Psoas muscle (tissue), 8 donors: ENCODE measurements around the gene CD300LF. TPM values are rescaled to one million over a fixed set of nuclear protein-coding genes. Genes with fewer than 3 reads are reported as not detected.

Source experiments
- ATAC-seq, 4 donors: fragments of 200-7000 bp; cut with Tn5 transposase; one replicate each; pipeline ENCODE4 v1.9.1; 2020; ENCODE audit warnings: moderate library complexity in 3 of 4, mild to moderate bottlenecking in 2 of 4
- DNase-seq, 2 donors: peaks; one replicate each; pipeline ENCODE4 v3.0.0-alpha.2; 2020
- H3K27ac ChIP-seq: fragments of 200-600 bp; one replicate; pipeline ENCODE4 v1.8.0; 2022
- H3K27me3 ChIP-seq, 3 donors: fragments of 200-600 bp in 1 of 3; one replicate each; pipeline versions ENCODE4 v1.6.1 to v1.8.0; 2013 to 2022; ENCODE audit warnings: low read length in 2 of 3, mild to moderate bottlenecking in 2 of 3, moderate library complexity in 1 of 3; ENCODE audit not compliant: insufficient read depth in 3 of 3
- H3K36me3 ChIP-seq, 2 donors: fragments of 200-600 bp in 1 of 2; one replicate each; pipeline versions ENCODE4 v1.6.1 to v1.8.0; 2013 to 2022; ENCODE audit warnings: low read depth in 1 of 2, mild to moderate bottlenecking in 1 of 2, moderate library complexity in 1 of 2; ENCODE audit not compliant: insufficient read depth in 1 of 2
- H3K4me1 ChIP-seq: fragments of 200-600 bp; one replicate; pipeline ENCODE4 v1.8.0; 2022
- H3K4me3 ChIP-seq: fragments of 200-600 bp; one replicate; pipeline ENCODE4 v1.8.0; 2022; ENCODE audit warnings: mild to moderate bottlenecking
- H3K9me3 ChIP-seq: fragments of 200-600 bp; one replicate; pipeline ENCODE4 v1.8.0; 2022
- WGBS, 3 donors: extraction: QIAGEN DNeasy Blood & Tissue Kit; methylation state at CpG; one replicate each; pipeline versions ENCODE4 v1.1.6 to v1.1.7; 2013; 5-methylcytosine and 5-hydroxymethylcytosine counted together
- intact Hi-C, 2 donors: fragments of 100-400 bp; cut with DNase I; formaldehyde crosslinking; loops; one replicate each; pipeline versions ENCODE4 v1.11.0 to v1.14.2; 2022
- polyA plus RNA-seq, 3 donors: library from polyadenylated mRNA; stranded (reverse); fragments of 200-250 nt; gene quantifications; one replicate each; pipeline ENCODE4 v1.2.3, GENCODE V29; 2013
- total RNA-seq, 4 donors: library from RNA; stranded (reverse); fragmentation: NEBNext Ultra II Directional in 2 of 4; extraction: Animal tissue kit (Norgen Biotek cat#: 25700) in 2 of 4; gene quantifications; one replicate each; pipeline versions ENCODE4 v1.2.1 to v1.2.4, GENCODE V29; 2021 to 2023
- TF ChIP-seq, protein P1 (sequence below): fragments of 200-600 bp; IDR thresholded peaks from one replicate; pipeline ENCODE4 v1.8.0; 2022; ENCODE audit warnings: antibody characterized with exemption
- donor health status: healthy with polysubstance abuse.
- donor health status: DM: no; HTN: no; CAD: no; lungs with moderate emphysema.
- donor health status: Bipolar disorder and iron deficiency.
- donor health status: healthy.
- donor health status: DM: yes; HTN: yes; CAD: no.
- donor health status: DM: no; HTN: no; CAD: no.
- donor health status: DM: no; HTN: no; CAD: no.
- donor health status: DM: yes; HTN: yes; CAD: no.

Gene CD300LF
- total and polyA plus RNA-seq, 7 donors = 0.09 to 0.39 (median 0.24) TPM; not detected in 3

DNA sequence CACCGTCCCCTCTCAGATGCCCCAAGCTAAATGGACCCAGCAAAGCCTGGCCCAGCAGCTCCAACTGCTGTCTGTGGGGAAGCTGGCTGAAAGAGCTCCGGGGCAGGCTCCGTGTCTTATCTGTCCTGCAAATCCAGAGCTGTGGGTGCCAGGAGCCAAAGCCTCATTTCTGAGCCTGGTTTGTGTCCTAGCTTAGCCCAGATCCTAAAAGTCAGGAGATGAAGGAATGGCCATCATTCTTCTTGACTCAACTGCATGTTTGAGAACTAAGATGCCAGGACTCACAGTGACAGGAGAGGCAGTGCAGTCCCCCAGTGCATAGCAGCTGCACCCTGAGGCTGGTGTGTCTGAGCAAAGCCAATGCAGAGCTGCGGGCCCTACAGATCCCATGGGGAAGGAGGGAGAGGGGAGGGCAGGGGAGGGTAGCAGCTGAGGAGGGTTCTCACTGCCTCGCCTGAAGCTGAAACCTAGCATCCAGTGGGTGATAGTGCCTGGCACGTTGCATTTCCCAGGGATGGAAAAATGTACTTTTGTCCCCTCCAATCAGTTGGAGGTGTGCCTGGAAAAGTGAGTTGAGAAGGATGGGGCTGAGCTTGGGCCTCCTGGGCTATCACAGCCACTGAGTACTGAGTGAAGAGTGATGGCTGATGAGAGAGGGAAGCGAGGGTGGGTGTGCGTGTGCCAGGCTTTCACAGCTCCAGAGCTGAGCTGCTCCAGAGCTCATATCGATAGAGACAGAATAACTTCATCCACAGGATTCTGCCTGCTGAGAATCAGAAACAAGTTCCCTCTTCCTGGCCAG is 64.7 kb downstream of the CD300LF start:
- Histone ChIP-seq H3K4me1 (no peaks in the 10 kb centered on the region), H3K27me3 (peaks cover 0 to 33% (median 2%) of the 10 kb centered on the region in 3 donors), H3K4me3 (no peak overlapping the region), H3K9me3 (no peaks in the 10 kb centered on the region), H3K36me3 (no peaks in the 10 kb centered on the region), H3K27ac (no peak overlapping the region)
- intact Hi-C loops = no loop called here
- WGBS, 3 donors = 58 to 62% (median 62%) methylated on average over 9 of the region's 9 CpGs
- TF ChIP-seq, protein P1, sequence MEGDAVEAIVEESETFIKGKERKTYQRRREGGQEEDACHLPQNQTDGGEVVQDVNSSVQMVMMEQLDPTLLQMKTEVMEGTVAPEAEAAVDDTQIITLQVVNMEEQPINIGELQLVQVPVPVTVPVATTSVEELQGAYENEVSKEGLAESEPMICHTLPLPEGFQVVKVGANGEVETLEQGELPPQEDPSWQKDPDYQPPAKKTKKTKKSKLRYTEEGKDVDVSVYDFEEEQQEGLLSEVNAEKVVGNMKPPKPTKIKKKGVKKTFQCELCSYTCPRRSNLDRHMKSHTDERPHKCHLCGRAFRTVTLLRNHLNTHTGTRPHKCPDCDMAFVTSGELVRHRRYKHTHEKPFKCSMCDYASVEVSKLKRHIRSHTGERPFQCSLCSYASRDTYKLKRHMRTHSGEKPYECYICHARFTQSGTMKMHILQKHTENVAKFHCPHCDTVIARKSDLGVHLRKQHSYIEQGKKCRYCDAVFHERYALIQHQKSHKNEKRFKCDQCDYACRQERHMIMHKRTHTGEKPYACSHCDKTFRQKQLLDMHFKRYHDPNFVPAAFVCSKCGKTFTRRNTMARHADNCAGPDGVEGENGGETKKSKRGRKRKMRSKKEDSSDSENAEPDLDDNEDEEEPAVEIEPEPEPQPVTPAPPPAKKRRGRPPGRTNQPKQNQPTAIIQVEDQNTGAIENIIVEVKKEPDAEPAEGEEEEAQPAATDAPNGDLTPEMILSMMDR = no peak
- ATAC-seq (no peak), DNase-seq (no peak)

DNA sequence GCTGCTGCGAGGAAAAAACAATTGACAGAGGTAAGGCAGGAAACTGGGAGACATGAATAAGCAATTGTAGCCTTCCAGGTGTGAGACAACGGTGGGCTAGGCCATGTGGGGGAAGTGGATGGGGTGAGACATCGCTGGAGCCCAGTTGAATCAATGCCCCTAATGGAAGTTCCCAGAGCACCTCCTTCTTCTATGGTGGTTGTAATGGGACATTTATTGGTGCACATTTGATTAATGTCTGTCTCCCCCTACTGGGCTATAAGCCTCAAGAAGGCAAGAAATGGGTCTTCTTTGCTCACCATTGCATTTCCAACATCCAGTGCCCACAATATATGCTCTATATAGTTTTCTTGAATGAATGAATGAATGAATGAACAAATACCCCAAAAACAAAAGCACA is 66.5 kb downstream of the CD300LF start:
- TF ChIP-seq, protein P1 = no peak
- H3K27me3 ChIP-seq = peaks cover 2 to 25% (median 4%) of the 10 kb centered on the region in 3 donors
- no peak for DNase-seq
- 58 to 67% (median 66%) methylated on average over 3 of the region's 3 CpGs for WGBS, 3 donors
- no peaks in the 10 kb centered on the region for H3K4me1 ChIP-seq
- no peak overlapping the region for H3K4me3 ChIP-seq
- no peak for ATAC-seq
- no peak overlapping the region for H3K27ac ChIP-seq
- intact Hi-C loops = no loop called here
- no peaks in the 10 kb centered on the region for H3K36me3 ChIP-seq
- H3K9me3 ChIP-seq = no peaks in the 10 kb centered on the region

DNA sequence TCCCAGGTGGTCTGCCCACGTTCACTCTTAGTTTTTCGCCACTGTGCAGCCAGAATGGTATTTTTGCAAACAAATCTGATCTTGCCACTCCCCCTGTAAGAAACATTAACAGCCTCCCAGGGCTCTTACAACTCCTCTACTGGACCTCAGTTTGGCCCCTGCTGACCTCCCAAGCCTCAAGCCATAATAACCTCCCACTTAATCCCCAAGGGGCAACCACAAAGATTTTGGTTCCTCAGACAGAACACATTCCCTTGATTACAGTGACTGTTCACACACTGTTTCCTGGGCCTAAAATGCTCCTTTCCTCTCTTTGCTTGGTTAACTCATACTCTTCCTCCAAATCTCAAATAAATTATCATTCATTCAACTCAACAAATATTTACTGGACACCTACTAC is 67.7 kb downstream of the CD300LF start:
- Histone ChIP-seq H3K36me3 (no peaks in the 10 kb centered on the region), H3K4me1 (no peaks in the 10 kb centered on the region), H3K27ac (no peak overlapping the region), H3K4me3 (no peak overlapping the region), H3K27me3 (peaks cover 2 to 21% (median 4%) of the 10 kb centered on the region in 3 donors), H3K9me3 (no peaks in the 10 kb centered on the region)
- DNase-seq (no peak), ATAC-seq (no peak)
- TF ChIP-seq, protein P1 = no peak
- WGBS, 3 donors = 61 to 70% (median 68%) methylated on average over 2 of the region's 2 CpGs
- intact Hi-C loops = no loop called here

DNA sequence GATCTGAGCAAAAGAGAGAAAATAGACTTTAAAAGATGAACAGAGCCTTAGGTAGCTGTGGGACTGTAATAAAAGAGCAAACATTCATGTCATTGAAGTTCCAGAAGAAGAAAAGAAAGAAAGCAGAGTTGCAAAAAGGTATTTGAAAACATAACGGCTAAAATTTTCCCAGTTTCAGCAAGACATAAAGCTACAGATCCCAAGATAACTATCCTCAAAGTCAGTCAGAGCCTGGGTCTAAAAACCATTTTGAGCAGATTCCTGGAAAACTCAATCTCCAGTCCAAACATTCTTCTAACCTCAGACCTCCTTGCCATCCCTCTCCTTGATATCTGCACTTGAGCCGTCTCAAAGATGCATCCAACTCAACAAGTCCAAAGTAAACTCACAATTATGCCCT is 68.3 kb downstream of the CD300LF start:
- DNase-seq = no peak
- H3K4me3 ChIP-seq = no peak overlapping the region
- no peaks in the 10 kb centered on the region for H3K9me3 ChIP-seq
- no peaks in the 10 kb centered on the region for H3K4me1 ChIP-seq
- H3K27me3 ChIP-seq = peaks cover 2 to 27% (median 4%) of the 10 kb centered on the region in 3 donors
- intact Hi-C loops = no loop called here
- no peak for ATAC-seq
- TF ChIP-seq, protein P1 = no peak
- H3K36me3 ChIP-seq = no peaks in the 10 kb centered on the region
- WGBS, 3 donors = 71 to 92% (median 87%) methylated on average over 2 of the region's 2 CpGs
- H3K27ac ChIP-seq = no peak overlapping the region

Other genes with a start within 250 kb of the CD300LF start
- gene CD300A, start 246.3 kb downstream of the CD300LF start, total RNA-seq = 1 to 10 TPM in 2 of 4 donors, under 1 TPM in 2; 0.54 to 2.4 (median 1.2) TPM
- gene CD300A, start 246.3 kb downstream of the CD300LF start, polyA plus RNA-seq = under 1 TPM; 0.29 to 0.69 (median 0.38) TPM
- under 1 TPM in 2 of 4 donors, not detected in 2; 0.11 to 0.15 TPM for gene CD300LB, start 181.4 kb downstream of the CD300LF start, total RNA-seq
- under 1 TPM in 2 of 3 donors, not detected in 1; 0.01 to 0.05 TPM for gene CD300LB, start 181.4 kb downstream of the CD300LF start, polyA plus RNA-seq
- under 1 TPM; 0.32 to 0.44 (median 0.41) TPM for gene CD300C, start 166.8 kb downstream of the CD300LF start, total RNA-seq
- gene CD300C, start 166.8 kb downstream of the CD300LF start, polyA plus RNA-seq = under 1 TPM; 0.03 to 0.27 (median 0.18) TPM
- gene CD300H, start 145.4 kb downstream of the CD300LF start, total RNA-seq = not detected
- gene CD300H, start 145.4 kb downstream of the CD300LF start, polyA plus RNA-seq = not detected
- not detected for gene CD300LD, start 120.6 kb downstream of the CD300LF start, total RNA-seq
- gene CD300LD, start 120.6 kb downstream of the CD300LF start, polyA plus RNA-seq = not detected
- under 1 TPM in 3 of 4 donors, not detected in 1; 0.21 to 0.50 (median 0.49) TPM for gene CD300E, start 89.2 kb downstream of the CD300LF start, total RNA-seq
- gene CD300E, start 89.2 kb downstream of the CD300LF start, polyA plus RNA-seq = under 1 TPM; 0.09 to 0.27 (median 0.21) TPM
- under 1 TPM; 0.62 to 0.78 (median 0.67) TPM for gene RAB37, start 24.3 kb upstream of the CD300LF start, total RNA-seq
- gene RAB37, start 24.3 kb upstream of the CD300LF start, polyA plus RNA-seq = under 1 TPM; 0.69 to 0.82 (median 0.75) TPM
- gene NHERF1, start 35.7 kb upstream of the CD300LF start, total RNA-seq = 10 to 100 TPM in 1 of 4 donors, 1 to 10 TPM in 3; 3.9 to 16.6 (median 4.9) TPM
- gene NHERF1, start 35.7 kb upstream of the CD300LF start, polyA plus RNA-seq = 10 to 100 TPM in 1 of 3 donors, 1 to 10 TPM in 2; 2.4 to 37.1 (median 3.1) TPM
- 10 to 100 TPM; 15.2 to 32.8 (median 19.9) TPM for gene NAT9, start 63.4 kb upstream of the CD300LF start, total RNA-seq
- gene NAT9, start 63.4 kb upstream of the CD300LF start, polyA plus RNA-seq = 10 to 100 TPM; 25.8 to 52.5 (median 25.8) TPM
- under 1 TPM; 0.20 to 0.74 (median 0.37) TPM for gene GRIN2C, start 147.0 kb upstream of the CD300LF start, total RNA-seq
- gene GRIN2C, start 147.0 kb upstream of the CD300LF start, polyA plus RNA-seq = under 1 TPM; 0.06 to 0.40 (median 0.10) TPM
- 1 to 10 TPM; 3.0 to 7.9 (median 4.2) TPM for gene FDXR, start 160.1 kb upstream of the CD300LF start, total RNA-seq
- gene FDXR, start 160.1 kb upstream of the CD300LF start, polyA plus RNA-seq = 1 to 10 TPM; 3.4 to 4.7 (median 3.7) TPM
- not detected for gene FADS6, start 180.7 kb upstream of the CD300LF start, total RNA-seq
- under 1 TPM in 1 of 3 donors, not detected in 2; 0.01 TPM for gene FADS6, start 180.7 kb upstream of the CD300LF start, polyA plus RNA-seq
- not detected for gene USH1G, start 210.3 kb upstream of the CD300LF start, total RNA-seq
- gene USH1G, start 210.3 kb upstream of the CD300LF start, polyA plus RNA-seq = not detected
- gene OTOP2, start 211.3 kb upstream of the CD300LF start, total RNA-seq = not detected
- gene OTOP2, start 211.3 kb upstream of the CD300LF start, polyA plus RNA-seq = not detected
- gene OTOP3, start 223.0 kb upstream of the CD300LF start, total RNA-seq = not detected
- under 1 TPM in 1 of 3 donors, not detected in 2; 0.04 TPM for gene OTOP3, start 223.0 kb upstream of the CD300LF start, polyA plus RNA-seq